Thyroid gland (tissue), 4 donors: ENCODE measurements around the gene SETD1B.

Source experiments
- CTCF ChIP-seq, 6 experiments: fragments of 200-600 bp in 3 of 6; fragments of 450-650 bp in 3 of 6; sonication (generic) in 3 of 6; IDR thresholded peaks; one replicate each; pipeline ENCODE4 v1.5.1; 2016 to 2019; ENCODE audit warnings: antibody characterized with exemption in 6 of 6, mild to moderate bottlenecking in 2 of 6, inconsistent platforms in 1 of 6, moderate library complexity in 1 of 6
- POLR2A ChIP-seq, 2 donors: fragments of 450-650 bp; IDR thresholded peaks; one replicate each; pipeline ENCODE4 v1.6.1; 2017; ENCODE audit warnings: antibody characterized with exemption in 2 of 2, mild to moderate bottlenecking in 2 of 2, moderate library complexity in 1 of 2

- TF ChIP-seq POLR2A (IDR thresholded peaks at IDR 0.05) (no peak), CTCF (IDR thresholded peaks at IDR 0.05) (no peak)
Measured at GRCh38 chr12:121816925-121817647, 13.3 kb downstream of the SETD1B start.
